HG02798 (cell line): ENCODE data around the gene TRIM41.
"Not testable (repeated sequence)": the region's sequence is repeated elsewhere in the genome, so short reads cannot be mapped to it uniquely, and the experiment has no call there.

Experiments
- ATAC-seq: cut with Tn5 transposase; IDR thresholded peaks from one replicate; pipeline ENCODE4 v1.9.1; 2021; ENCODE audit warnings: mild to moderate bottlenecking; ENCODE audit not compliant: unreplicated experiment, poor library complexity

Gene TRIM41

GRCh38 chr5:181209006-181209405, 14.1 kb upstream of the TRIM41 start:
- not testable (repeated sequence) for ATAC-seq

GRCh38 chr5:181210148-181210547, 12.9 kb upstream of the TRIM41 start:
- not testable (repeated sequence) for ATAC-seq

- ATAC-seq = not testable (repeated sequence)
Measured at GRCh38 chr5:181210698-181211097, 12.4 kb upstream of the TRIM41 start.

- ATAC-seq = no peak
Measured at GRCh38 chr5:181211208-181211607, 11.9 kb upstream of the TRIM41 start.

- ATAC-seq = no peak
Measured at GRCh38 chr5:181212080-181212479, 11.0 kb upstream of the TRIM41 start.

GRCh38 chr5:181212934-181213333, 10.1 kb upstream of the TRIM41 start:
- no peak for ATAC-seq

GRCh38 chr5:181214249-181214648, 8.8 kb upstream of the TRIM41 start:
- ATAC-seq = not testable (repeated sequence)

GRCh38 chr5:181215997-181216989, 6.8 kb upstream of the TRIM41 start:
- no peak for ATAC-seq

- ATAC-seq = peak; percentile 13
Measured at GRCh38 chr5:181217111-181217802, 5.8 kb upstream of the TRIM41 start.

- peak; percentile 17 for ATAC-seq
Measured at GRCh38 chr5:181217803-181218062, 5.3 kb upstream of the TRIM41 start.

- no peak for ATAC-seq
Measured at GRCh38 chr5:181218795-181219124, 4.3 kb upstream of the TRIM41 start.

GRCh38 chr5:181219262-181220177, 3.6 kb upstream of the TRIM41 start:
- no peak for ATAC-seq

GRCh38 chr5:181220178-181220515, 2.9 kb upstream of the TRIM41 start:
- ATAC-seq = no peak

GRCh38 chr5:181221105-181221791, 1.8 kb upstream of the TRIM41 start:
- ATAC-seq = no peak

GRCh38 chr5:181221792-181222629, 1.1 kb upstream of the TRIM41 start:
- peak; percentile 31 for ATAC-seq

- peak; percentile 1 for ATAC-seq
Measured at GRCh38 chr5:181222630-181223057, 437 bp upstream of the TRIM41 start.

- peak; percentile 0 for ATAC-seq
Measured at GRCh38 chr5:181223729-181224389, 778 bp downstream of the TRIM41 start.

- ATAC-seq = no peak
Measured at GRCh38 chr5:181224390-181225229, 1.5 kb downstream of the TRIM41 start.
